ENCODE data around the gene FBXL17. TPM values are rescaled to one million over a fixed set of nuclear protein-coding genes. Genes with fewer than 3 reads are reported as not detected.

FBXL17 gene
- total RNA-seq, 1 donor from 2014 or later, result 24.3 TPM

GRCh38 chr5:107919361-107919760 is 462.5 kb downstream of the FBXL17 start:
- no peak for DNase-seq (ENCODE audit: low spot score)

GRCh38 chr5:107917983-107918382 is 463.9 kb downstream of the FBXL17 start:
- DNase-seq (ENCODE audit: low spot score), result no peak

- DNase-seq (ENCODE audit: low spot score), result no peak
These were observed 464.9 kb downstream of the FBXL17 start for GRCh38 chr5:107916731-107917725.

- DNase-seq (ENCODE audit: low spot score), result no peak
These were observed 466.6 kb downstream of the FBXL17 start for GRCh38 chr5:107915176-107915812.

- DNase-seq (ENCODE audit: low spot score), result no peak
These were observed 468.4 kb downstream of the FBXL17 start for GRCh38 chr5:107913494-107913893.

GRCh38 chr5:107900721-107901120 is 481.2 kb downstream of the FBXL17 start:
- DNase-seq (ENCODE audit: low spot score), result no peak

GRCh38 chr5:107894361-107894760 is 487.5 kb downstream of the FBXL17 start:
- DNase-seq (ENCODE audit: low spot score), result no peak

GRCh38 chr5:107893642-107894041 is 488.3 kb downstream of the FBXL17 start:
- no peak for DNase-seq (ENCODE audit: low spot score)

- DNase-seq (ENCODE audit: low spot score), result no peak
These were observed 492.5 kb downstream of the FBXL17 start for GRCh38 chr5:107889387-107889786.

GRCh38 chr5:107888541-107888940 is 493.4 kb downstream of the FBXL17 start:
- no peak for DNase-seq (ENCODE audit: low spot score)

GRCh38 chr5:107887166-107887943 is 494.5 kb downstream of the FBXL17 start:
- DNase-seq (ENCODE audit: low spot score), result no peak

- DNase-seq (ENCODE audit: low spot score), result no peak
These were observed 496.3 kb downstream of the FBXL17 start for GRCh38 chr5:107885601-107886000.

GRCh38 chr5:107884871-107885270 is 497.0 kb downstream of the FBXL17 start:
- DNase-seq (ENCODE audit: low spot score), result no peak

- DNase-seq (ENCODE audit: low spot score), result no peak
These were observed 503.2 kb downstream of the FBXL17 start for GRCh38 chr5:107878661-107879060.

- no peak for DNase-seq (ENCODE audit: low spot score)
These were observed 505.0 kb downstream of the FBXL17 start for GRCh38 chr5:107876906-107877305.

GRCh38 chr5:107876261-107876660 is 505.6 kb downstream of the FBXL17 start:
- DNase-seq (ENCODE audit: low spot score), result no peak

GRCh38 chr5:107875833-107876232 is 506.1 kb downstream of the FBXL17 start:
- DNase-seq (ENCODE audit: low spot score), result no peak

- DNase-seq (ENCODE audit: low spot score), result no peak
These were observed 507.1 kb downstream of the FBXL17 start for GRCh38 chr5:107874795-107875194.

- no peak for DNase-seq (ENCODE audit: low spot score)
These were observed 508.0 kb downstream of the FBXL17 start for GRCh38 chr5:107873877-107874276.

- no peak for DNase-seq (ENCODE audit: low spot score)
These were observed 510.9 kb downstream of the FBXL17 start for GRCh38 chr5:107871023-107871422.

- no peak for DNase-seq (ENCODE audit: low spot score)
These were observed 512.3 kb downstream of the FBXL17 start for GRCh38 chr5:107869438-107870115.

Measured in mesenteric fat pad (tissue), 1 donor.